Cortex of kidney (tissue), 1 donor: ENCODE measurements around the gene STYXL2.

ENCODE experiments used
- DNase-seq: peaks from one replicate; lab custom pipeline; 2025; lab: John Stamatoyannopoulos, UW

The STYXL2 gene

DNA sequence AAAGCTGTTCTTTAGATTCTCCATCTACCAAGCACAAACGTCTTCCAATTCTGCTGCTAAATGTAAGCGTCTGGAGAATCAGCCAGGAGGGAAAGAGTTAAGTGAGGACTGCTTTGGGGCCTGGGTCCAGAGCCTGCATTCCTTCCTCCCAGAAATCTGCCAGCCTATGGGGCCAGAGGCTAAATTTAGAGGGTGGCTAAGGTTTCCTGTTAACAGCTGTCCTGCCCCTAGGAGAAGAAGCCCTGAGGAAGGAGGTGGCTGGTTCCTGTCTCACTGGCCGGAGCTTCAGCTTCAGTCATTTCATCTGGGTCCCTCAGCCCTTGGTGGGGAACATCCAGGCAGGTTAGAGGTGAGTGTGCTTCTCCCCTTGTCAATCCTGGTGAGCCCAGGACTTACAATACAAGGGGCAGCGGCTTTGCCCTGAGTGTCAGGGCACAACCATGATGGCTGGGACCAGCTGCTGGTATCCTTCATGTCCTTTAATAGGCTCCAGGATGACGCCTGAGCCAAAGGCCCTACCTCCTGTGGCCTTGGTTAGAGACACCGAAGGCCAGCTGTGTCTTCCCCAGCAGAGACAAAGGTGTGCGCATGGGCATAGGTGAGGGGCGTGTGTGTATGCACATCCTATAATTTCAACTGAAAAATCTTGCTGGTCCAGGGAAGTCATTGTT, at the start of gene STYXL2:
STYXL2 (plus strand) TSS at position 230 of the 671 bp plus-strand sequence. CDS start 775 bp downstream, outside the sequence.
- no peak for DNase-seq

DNA sequence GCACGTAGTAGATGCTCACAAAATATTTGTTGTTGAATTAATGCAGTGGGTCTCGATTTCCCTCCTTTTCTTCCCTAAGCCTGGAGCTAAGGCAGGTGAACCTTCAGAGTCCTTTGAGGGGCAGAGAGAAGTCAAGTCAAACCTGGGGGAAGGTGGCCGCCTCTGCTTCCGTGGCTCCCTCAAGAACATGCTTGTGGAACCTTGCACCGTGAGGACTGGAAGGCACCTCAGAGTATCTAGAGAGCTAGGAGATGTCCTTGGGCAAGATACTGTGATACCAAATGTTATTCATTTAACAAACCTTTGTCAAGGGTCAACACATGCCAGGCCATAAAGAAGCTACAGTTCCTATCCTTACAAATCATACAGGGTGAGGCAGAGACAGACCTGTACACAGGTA, 42.0 kb upstream of the STYXL2 start:
- no peak for DNase-seq

DNA sequence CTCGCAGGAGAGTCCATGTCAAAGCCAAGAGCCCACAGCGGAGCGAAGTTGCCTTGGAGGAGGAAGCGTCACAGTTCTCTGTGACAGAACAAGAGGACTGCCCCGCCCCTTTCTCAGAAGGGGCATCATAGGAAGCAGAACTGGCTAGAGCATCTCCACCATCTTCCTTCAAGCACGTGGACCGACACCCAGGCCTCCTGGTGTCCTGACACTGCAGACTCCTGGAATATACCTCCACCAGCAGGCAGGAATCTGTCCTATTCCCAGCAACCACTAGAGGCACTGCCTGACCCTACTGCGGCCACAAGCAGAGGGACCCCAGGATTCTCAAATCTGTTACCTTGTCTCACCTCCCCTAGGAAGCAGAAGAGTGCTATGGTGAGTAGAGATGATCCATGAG, 41.5 kb upstream of the STYXL2 start:
- DNase-seq = no peak

DNA sequence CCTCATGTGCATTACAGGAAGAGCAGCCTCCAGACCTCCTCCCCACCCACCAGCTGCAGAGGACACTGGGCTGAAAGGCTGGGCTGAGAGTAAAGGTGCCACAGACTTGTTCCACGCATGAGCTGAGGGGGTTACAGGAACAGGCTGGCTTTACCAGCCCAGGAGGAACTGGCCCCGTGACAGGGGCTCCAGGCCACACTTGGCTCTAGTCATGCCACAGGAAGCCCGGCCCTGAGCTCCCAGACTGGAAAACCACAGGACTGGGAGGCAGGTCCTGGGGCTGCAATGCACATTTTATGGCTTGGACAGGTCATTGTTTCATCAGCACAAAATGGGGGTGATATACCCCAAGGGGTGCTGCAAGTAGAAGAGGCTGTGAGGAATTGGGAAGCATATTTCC, 39.3 kb upstream of the STYXL2 start:
- DNase-seq = no peak

DNA sequence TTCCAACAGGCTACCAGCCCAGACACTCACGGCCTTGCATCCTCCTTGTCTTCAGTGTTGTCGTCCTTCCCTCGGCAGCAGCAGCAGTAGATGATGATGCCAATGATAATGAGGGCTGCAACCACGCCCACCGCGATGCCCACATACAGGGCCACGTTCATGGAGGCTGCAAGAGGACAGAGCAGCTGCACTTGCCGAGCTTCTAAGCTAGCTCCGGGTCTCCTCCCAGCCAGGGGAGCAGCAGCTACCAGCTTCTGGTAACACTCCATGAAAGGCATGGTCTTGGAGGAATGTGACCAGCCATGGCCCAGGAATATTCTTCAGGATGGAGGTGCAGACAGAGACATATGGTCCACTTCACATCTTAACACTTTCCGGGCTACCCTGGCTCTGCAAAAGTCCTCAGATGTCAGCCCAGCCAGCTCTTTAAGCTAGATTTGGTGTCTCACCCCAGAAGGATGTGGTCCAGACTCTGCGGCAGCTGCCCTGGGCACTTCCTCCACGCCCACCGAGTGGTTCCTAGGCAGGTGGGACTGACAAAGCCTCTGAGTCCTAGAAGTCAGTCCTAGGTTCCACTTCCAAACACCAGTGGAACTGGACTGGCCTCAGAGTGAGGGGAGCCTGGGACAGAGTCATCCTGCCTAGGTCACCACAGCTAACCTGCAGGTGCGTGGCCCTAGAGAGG, 38.8 kb upstream of the STYXL2 start:
- DNase-seq = no peak

DNA sequence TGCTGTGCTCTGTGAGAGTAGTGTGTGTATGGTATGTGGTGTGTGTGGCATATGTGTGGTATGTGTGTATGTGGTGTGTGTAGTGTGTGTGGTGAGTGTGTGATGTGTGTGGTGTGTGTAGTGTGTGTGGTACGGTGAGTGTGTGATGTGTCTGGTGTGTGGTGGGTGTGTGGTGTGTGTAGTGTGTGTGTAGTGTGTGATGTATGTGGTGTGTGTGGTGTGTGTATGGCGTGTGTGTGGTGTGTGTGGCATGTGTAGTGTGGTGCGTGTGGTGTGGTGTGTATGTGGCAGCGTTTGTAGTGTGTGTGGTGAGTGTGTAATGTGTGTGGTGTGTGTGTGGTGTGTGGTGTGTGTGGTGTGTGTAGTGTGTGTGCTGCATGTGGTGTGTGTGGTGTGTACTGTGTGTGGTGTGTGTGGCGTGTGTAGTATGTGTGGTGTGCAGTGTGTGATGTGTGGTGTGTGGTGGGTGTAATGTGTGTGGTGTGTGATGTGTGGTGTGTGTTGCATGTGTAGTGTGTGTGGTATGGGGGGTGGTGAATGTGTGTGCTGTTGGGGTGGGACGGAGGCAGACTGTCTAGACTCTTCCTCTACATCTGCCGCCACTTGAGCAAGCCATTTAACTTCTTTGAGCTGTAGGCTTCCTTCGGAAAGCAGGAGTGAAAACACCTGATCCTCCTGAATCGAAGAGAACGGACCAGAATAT, 37.2 kb upstream of the STYXL2 start:
- DNase-seq = no peak

DNA sequence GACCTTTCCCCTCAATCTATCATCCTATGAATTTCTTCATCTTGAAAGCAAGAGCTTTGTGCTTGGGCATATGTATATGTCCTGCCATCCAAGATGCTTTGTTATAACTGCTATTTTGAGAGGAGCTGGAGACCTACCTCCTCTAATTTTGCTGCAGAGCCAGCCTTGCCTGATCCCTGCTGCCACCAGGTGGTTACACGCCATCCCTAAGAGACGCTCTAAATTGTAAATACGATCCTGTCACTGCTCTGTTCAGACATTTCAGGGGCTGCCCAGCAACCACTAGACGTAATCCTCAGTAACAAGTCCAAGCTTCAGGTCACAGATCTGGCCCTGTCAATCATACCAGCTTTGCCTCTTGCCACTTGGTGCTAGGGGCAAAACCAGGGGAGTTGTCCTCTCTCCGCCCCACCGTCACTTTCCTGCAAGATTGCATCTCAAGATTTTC, 36.6 kb upstream of the STYXL2 start:
- no peak for DNase-seq

DNA sequence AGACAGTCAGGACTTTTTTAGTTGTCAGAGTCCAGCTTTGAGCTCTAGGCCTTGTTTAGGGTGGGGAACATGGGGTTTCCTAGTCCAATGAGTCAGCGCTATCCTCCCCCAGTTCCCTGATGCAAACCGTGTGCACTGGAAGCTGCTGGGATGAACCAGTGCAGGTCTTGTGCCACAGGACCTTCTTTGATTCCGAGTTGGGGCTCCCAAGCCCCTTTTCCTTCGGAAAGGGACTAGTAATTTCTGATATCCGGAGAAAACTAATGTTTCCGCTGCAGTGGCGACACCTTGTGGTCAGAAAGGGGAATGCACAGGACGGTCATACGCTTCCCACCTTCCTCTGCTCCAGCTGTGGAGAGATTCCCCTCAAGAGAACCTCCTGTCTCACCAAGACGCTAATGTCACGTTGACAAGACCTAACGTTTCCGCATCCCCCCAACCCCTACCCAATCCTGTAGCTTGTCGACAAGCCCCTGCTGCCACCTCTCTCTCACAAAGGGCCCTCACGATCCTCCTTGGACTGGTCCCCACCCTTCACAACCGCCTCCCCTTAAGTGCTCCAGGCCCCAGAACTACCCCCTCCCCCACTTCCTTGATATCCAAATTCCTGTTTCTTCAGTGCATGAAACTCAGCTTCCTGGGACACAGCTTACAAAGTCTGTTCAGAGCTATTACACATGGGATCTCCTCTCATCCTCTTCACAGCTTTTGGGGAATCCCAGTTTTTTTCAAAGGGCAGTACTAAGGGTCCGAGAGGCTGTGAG, 34.6 kb upstream of the STYXL2 start:
- no peak for DNase-seq

DNA sequence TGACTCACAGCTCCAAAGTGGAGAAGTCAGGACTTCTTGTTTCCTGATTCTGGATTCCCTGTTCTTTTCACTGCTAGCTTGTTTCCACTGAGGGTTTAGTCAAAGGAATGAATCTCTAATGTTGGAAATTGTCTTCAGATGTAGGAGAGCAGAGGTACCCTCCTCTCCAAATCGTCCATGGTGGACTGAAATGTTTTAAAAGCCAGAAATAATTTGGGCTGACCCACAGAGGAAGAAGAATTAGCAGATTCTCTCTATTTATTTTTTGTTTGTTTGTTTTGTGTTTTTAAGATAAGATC, 34.1 kb upstream of the STYXL2 start:
- DNase-seq = no peak

DNA sequence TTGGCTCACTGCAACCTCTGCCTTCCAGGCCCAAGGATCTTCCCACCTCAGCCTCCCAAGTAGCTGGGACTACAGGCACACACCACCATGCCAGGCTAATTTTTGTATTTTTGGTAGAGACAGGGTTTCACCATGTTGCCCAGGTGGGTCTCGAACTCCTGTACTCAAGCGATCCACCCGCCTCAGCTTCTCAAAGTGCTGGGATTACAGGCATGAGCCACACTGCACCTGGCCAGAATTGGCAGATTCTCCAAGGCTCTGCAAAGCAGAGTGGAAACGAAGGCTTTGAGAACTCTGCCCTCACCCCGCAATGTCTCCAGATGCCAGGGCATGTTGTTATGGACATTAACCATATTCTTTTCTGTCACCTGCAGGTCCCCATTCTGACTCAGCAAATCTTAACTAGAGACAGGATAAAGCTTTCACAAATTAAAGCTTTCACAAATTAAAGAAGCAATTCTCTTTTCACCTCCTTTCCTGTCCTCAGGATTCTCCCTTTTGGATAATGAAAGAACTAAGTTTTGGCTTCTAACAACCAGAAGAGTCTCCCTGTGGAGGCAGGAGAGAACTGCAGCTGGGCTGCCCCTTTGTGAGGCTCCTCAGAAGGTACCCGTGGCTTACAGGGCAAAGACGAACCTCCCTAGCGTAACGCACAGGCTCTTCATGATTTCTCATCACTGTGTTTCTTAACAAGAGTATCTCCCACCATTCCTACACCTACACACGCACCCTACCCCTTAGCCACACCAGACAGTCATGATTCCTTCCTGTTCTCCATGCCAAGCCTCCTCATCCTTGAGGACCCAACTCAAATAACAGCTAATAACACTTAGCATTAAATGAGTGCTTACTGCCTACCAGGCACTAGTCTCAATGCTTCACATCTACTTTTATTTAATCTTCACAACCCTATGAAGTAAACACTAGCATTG, 33.5 kb upstream of the STYXL2 start:
- no peak for DNase-seq

DNA sequence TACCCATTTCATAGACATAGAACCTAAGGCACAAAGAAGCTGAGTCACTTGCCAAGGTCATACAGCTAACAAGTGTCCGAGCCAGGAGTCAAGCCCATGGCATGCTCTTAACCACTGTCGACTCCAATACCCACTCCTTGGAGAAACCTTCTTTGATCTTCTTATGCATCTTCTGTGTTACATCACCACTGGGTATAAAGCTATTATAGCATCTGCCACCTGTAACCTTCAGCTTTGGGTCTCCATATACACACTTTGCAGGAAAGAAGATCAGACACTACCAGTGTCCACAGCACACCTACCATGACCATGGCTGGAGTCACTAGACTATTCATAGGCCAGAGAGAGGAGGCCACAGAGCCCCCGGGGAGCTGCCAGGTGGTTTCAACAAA, 32.8 kb upstream of the STYXL2 start:
- DNase-seq = no peak

DNA sequence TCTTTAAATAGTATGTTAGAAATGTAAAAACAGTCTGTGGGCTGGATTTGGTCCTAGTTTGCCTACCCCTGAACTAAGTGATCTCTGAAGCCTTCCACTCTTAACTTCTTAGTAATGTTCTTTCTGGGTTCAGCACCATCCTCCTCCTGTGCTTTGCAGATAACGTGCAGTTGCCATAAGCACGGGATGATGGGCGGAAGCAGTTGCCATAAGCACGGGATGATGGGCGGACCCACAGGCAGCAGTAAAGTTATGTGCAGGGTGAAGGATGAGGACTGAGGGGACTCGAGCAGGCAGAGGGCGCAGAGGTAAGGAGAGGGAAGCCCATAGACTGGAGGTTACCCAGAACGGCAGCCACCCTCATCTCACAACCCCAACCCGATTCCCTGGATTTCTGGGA, 29.3 kb upstream of the STYXL2 start:
- DNase-seq = no peak

DNA sequence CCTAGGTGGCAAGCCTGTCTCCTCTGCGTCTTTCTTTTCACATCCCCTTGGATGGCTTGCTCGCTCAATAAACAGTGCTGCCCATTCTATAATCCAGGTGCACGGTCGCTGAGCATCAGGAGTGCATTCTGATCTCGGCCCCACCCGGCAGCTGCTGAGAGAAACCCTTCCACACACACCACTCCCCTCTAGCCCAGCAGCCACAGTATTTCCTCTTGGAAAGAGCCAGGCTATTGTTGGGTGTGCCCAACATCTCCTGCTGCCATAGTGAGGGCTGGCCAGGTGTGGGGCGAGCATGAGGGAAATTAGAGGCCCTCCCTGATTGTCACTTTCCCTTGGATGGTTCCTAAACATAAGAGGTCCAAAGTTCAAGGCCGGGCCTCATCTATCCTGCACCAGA, 28.4 kb upstream of the STYXL2 start:
- no peak for DNase-seq

DNA sequence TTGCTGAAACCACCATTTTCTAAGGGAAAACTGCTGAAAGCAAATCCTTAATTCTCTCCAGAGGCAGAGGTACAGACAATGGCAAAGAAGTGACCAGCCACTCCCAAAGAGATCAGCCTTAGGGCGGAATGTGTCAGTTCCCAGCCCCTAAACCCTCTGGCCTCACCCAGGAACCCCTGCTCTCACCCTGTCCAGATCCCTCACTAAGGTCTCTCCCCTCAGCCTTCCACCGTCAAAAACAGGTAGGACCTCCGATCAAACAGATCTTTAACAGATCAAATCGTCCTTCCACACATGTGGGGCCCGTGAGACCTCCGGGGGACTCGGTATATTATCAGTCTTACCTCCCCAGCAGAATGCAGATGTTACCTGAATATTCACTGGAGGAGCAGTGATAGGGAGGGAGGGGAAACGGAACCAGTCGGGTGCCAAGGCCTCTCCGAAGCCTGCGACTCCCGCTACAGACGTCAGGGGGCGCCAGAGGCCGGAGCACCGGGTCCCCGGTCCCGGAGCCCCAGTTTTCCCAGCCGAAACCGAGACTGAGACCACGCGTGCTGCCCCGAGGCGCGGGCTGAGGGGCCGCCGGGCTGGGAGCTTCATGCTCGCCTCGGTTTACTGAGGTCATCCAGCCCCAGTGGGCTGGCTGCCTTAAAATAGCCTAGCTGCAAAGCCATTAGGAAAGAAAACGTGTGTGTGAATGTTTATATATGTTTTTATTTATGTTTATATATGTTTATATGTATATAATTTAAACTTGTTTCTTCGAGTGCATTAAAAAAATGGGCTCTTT, 27.3 kb upstream of the STYXL2 start:
- DNase-seq = no peak

DNA sequence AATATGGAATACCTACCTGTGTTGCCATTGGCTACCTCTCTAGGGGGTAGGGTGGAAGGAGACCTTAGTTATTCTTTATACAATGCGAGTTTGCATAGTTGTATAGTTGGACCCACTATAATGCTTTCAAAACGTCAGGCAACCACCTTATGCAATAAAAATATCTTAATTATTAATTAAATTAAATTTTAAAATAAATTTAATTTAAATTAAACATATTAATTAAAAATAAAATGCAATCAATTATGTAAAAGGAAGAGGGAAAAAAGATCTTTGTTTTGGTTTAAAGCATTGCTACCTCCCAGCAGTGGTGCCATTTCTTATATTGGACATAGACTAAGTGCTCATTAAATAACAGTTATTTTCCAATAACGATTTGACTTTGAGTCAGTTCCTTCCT, 26.0 kb upstream of the STYXL2 start:
- no peak for DNase-seq

DNA sequence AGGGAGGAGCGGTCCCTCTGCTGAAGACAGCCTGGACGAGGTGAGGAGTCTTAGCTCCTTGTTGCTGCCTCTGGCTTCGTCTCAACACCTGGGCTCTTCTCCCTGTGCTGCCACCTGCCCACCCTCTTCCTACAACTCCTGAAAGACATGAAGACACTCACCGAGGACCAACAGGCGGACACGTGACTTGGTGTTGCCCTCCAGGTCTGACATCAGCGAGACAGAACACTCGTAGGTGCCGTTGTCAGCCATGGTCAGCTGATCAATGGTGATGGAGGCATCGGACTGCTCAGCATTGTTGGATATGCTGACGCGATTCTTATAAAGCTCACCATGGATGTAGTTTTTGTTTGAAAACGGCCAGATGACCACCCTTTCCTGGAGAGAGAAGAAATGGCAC, 25.1 kb upstream of the STYXL2 start:
- DNase-seq = no peak

DNA sequence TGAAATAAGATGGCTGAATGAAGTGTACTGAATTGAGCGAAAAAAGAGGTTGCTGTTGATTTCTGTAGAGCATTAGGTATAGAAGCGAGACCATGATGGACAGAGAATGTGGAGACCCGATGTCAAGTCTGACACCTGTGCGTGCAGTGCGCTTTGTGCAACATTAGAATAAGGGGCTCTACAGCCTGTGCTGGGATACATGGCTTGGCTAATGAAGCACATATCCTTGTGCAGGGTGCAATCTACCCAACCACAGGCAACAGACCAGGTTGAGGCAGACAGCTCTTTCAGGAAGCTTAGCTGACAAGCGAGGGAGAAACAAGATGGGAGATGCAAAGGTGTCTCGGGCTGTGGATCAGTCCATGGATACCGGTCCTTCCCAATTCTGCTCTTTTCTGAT, 22.6 kb upstream of the STYXL2 start:
- DNase-seq = no peak

DNA sequence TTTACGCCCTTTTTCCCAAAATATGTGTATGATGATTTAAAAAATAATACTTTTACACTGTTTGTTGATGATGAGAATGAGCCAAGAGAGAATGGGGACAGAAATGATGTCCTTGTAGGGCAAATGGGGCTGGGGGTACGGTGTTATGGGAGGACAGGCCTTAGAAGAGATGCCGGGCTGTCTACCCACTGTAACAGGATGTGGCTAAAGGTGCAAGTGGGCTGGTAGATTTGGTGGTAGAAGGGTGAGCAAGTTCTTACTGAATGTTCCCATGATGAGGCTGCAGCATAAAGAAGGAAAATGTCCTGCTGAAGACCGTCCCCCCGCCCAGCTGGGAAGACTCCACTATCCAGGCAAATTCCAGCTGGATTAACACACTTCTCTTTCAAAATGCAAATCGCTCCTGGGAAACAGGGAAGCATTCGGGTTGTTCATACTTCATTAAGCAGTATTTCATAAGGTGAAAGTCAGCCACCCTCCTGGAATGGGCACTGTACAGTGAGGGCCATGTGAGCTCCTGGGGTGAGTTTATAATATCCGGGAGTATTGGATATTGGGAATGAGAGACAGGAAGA, 17.7 kb upstream of the STYXL2 start:
- DNase-seq = no peak

DNA sequence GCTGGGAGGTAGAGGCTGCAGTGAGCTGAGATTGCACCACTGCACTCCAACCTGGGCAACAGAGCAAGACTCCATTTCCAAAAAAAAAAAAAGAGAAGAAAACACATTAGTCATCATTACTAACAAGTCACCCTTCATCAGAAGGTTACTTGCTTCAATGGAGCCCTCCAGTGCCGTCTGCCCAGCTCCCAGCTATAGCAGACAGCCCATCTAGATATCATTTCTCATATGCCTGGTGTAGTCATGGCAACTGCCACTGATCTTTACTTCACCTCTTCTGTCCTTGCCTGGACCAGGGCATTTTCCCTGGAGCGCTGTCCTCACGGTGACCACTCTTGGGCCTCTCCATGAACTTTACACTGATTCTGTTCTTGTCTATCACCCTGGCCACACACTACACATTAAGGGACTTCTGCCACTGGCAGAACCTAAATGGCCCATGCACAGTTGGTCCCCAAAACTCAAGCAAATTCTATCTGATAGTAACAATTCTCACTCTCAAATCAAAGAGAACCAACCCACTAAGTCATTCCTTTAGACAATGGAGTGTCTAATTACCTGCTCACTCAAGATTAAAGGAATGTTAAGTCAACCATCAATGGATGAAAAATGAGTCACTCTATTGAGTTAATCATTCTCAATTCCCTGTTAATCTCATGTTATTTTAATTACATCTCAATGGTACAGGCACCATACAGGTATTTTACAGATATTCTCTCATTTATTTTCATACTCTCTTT, 16.6 kb upstream of the STYXL2 start:
- DNase-seq = no peak

DNA sequence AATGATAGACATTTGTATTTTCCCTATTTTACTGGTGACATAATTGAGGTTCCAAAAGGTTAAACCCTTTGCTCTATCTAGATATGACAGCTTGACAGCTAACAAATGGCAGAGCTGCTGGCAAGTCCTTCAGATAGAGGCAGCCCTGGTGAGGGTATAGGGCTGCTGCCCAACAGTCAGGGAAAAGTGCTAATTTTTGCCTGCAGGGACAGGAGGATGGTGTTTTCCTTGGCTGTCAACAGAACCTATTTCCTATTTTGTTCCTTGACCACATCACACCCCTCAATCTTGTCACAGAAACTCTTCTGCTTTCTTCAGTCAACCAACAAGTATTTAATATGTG, 16.0 kb upstream of the STYXL2 start:
- no peak for DNase-seq
